ENCODE measurements around the gene CMTM7. TPM values are rescaled to one million over a fixed set of nuclear protein-coding genes. Genes with fewer than 3 reads are reported as not detected.

Gene CMTM7
- total RNA-seq, 1 donor from 2014 or later: 5.8 TPM

GRCh38 chr3:32447865-32448400 is 56.3 kb downstream of the CMTM7 start:
- no peak for TF ChIP-seq CTCF (IDR thresholded peaks at IDR 0.05; ENCODE audit: insufficient read depth, low read length, severe bottlenecking)
- DNase-seq (ENCODE audit: low read depth): no peak
- Histone ChIP-seq H3K27me3 (ENCODE audit: control insufficient read depth, insufficient read depth, low read length) (no peaks in the 10 kb centered on the region), H3K4me3 (ENCODE audit: low read depth, low read length) (no peak overlapping the region), H3K36me3 (ENCODE audit: control insufficient read depth, insufficient read depth, low read length) (no peaks in the 10 kb centered on the region)
- FAIRE-seq: no peak

- DNase-seq (ENCODE audit: low read depth) (no peak), FAIRE-seq (no peak)
- no peaks in the 10 kb centered on the region for H3K36me3 ChIP-seq (ENCODE audit: control insufficient read depth, insufficient read depth, low read length)
- no peak for TF ChIP-seq CTCF (IDR thresholded peaks at IDR 0.05; ENCODE audit: insufficient read depth, low read length, severe bottlenecking)
- H3K4me3 ChIP-seq (ENCODE audit: low read depth, low read length): no peak overlapping the region
- H3K27me3 ChIP-seq (ENCODE audit: control insufficient read depth, insufficient read depth, low read length): no peaks in the 10 kb centered on the region
These were observed 57.2 kb downstream of the CMTM7 start for GRCh38 chr3:32448686-32449474.

- H3K4me3 ChIP-seq (ENCODE audit: low read depth, low read length): no peak overlapping the region
- no peak for DNase-seq (ENCODE audit: low read depth)
- H3K36me3 ChIP-seq (ENCODE audit: control insufficient read depth, insufficient read depth, low read length): peaks cover 1% of the 10 kb centered on the region
- FAIRE-seq: no peak
- TF ChIP-seq CTCF (IDR thresholded peaks at IDR 0.05; ENCODE audit: insufficient read depth, low read length, severe bottlenecking): no peak
- no peaks in the 10 kb centered on the region for H3K27me3 ChIP-seq (ENCODE audit: control insufficient read depth, insufficient read depth, low read length)
These were observed 58.0 kb downstream of the CMTM7 start for GRCh38 chr3:32449691-32450090.

- FAIRE-seq (no peak), DNase-seq (ENCODE audit: low read depth) (no peak)
- no peak overlapping the region for H3K4me3 ChIP-seq (ENCODE audit: low read depth, low read length)
- TF ChIP-seq CTCF (IDR thresholded peaks at IDR 0.05; ENCODE audit: insufficient read depth, low read length, severe bottlenecking): no peak
- H3K36me3 ChIP-seq (ENCODE audit: control insufficient read depth, insufficient read depth, low read length): peaks cover 1% of the 10 kb centered on the region
- no peaks in the 10 kb centered on the region for H3K27me3 ChIP-seq (ENCODE audit: control insufficient read depth, insufficient read depth, low read length)
These were observed 58.8 kb downstream of the CMTM7 start for GRCh38 chr3:32450426-32450825.

GRCh38 chr3:32450992-32451659 is 59.5 kb downstream of the CMTM7 start:
- no peak for TF ChIP-seq CTCF (IDR thresholded peaks at IDR 0.05; ENCODE audit: insufficient read depth, low read length, severe bottlenecking)
- Histone ChIP-seq H3K27me3 (ENCODE audit: control insufficient read depth, insufficient read depth, low read length) (no peaks in the 10 kb centered on the region), H3K36me3 (ENCODE audit: control insufficient read depth, insufficient read depth, low read length) (peaks cover 1% of the 10 kb centered on the region), H3K4me3 (ENCODE audit: low read depth, low read length) (no peak overlapping the region)
- FAIRE-seq (no peak), DNase-seq (ENCODE audit: low read depth) (no peak)
